ENCODE data around the gene HCFC1. TPM values are rescaled to one million over a fixed set of nuclear protein-coding genes. Genes with fewer than 3 reads are reported as not detected.

The HCFC1 gene
- polyA plus RNA-seq, 2 of the 4 experiments (the other 2 are of a cell fraction) = 4.4 to 33.3 TPM

DNA sequence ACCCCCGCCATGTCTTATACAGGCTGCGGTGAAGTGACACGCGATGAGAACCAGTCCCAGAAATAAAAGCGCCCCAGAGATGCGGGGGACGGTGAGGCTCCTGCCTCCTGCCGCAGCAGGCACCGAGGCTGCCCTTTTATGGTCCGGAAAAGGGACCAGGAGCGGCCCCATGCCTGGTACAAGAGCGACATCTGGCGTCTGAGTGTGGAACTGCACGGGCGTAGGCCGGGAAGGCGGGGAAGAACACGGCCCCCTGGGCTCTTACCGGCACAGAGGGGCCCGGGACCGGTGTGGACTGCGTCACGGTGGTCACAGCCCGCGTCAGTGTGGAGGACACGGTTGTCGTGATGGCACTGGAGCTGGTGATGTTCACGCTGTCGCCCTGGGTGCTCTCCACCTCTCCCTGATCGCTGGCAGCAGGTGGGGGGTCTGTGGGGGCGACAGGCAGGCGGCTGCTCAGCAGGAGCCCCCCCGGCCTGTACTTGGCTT is 18.2 kb downstream of the HCFC1 start:
- TF ChIP-seq RAD21 (conservative IDR thresholded peaks at IDR 0.05 in 1 of 2, IDR thresholded peaks at IDR 0.05 in 1 of 2) = peak; percentile 65 to 75
- TF ChIP-seq CHD2 (IDR thresholded peaks at IDR 0.05; ENCODE audit: low read length, partially characterized antibody) = no peak
- peak; percentile 39; the same call in 2 of the 3 replicates for TF ChIP-seq SMC3 (IDR thresholded peaks at IDR 0.05)
- no peak for TF ChIP-seq GATA3 (IDR thresholded peaks at IDR 0.05; ENCODE audit: borderline replicate concordance)
- TF ChIP-seq, protein P1, sequence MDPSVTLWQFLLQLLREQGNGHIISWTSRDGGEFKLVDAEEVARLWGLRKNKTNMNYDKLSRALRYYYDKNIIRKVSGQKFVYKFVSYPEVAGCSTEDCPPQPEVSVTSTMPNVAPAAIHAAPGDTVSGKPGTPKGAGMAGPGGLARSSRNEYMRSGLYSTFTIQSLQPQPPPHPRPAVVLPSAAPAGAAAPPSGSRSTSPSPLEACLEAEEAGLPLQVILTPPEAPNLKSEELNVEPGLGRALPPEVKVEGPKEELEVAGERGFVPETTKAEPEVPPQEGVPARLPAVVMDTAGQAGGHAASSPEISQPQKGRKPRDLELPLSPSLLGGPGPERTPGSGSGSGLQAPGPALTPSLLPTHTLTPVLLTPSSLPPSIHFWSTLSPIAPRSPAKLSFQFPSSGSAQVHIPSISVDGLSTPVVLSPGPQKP (IDR thresholded peaks at IDR 0.05; ENCODE audit: low read depth, low read length) = no peak
- no peak for TF ChIP-seq ZNF302 (CRISPR knock-in tag; IDR thresholded peaks at IDR 0.05)
- peak in 1 of 2 experiments; percentile 15; a peak in 1 of 5 replicates for TF ChIP-seq JUN (IDR thresholded peaks at IDR 0.05)
- TF ChIP-seq, protein P2, sequence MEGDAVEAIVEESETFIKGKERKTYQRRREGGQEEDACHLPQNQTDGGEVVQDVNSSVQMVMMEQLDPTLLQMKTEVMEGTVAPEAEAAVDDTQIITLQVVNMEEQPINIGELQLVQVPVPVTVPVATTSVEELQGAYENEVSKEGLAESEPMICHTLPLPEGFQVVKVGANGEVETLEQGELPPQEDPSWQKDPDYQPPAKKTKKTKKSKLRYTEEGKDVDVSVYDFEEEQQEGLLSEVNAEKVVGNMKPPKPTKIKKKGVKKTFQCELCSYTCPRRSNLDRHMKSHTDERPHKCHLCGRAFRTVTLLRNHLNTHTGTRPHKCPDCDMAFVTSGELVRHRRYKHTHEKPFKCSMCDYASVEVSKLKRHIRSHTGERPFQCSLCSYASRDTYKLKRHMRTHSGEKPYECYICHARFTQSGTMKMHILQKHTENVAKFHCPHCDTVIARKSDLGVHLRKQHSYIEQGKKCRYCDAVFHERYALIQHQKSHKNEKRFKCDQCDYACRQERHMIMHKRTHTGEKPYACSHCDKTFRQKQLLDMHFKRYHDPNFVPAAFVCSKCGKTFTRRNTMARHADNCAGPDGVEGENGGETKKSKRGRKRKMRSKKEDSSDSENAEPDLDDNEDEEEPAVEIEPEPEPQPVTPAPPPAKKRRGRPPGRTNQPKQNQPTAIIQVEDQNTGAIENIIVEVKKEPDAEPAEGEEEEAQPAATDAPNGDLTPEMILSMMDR (IDR thresholded peaks at IDR 0.05) = peak; percentile 70
- DNase-seq (ENCODE audit: low read depth in 1 of 2, low spot score in 1 of 2) (peak; percentile 58 to 68), FAIRE-seq (no peak), ATAC-seq (peak; percentile 38 to 74)
- 30% methylated on average over 4 of the region's 33 CpGs for WGBS (ENCODE audit: missing lambda C conversion rate)
- no peak overlapping the region for H3K4me2 ChIP-seq
- no peaks in the 10 kb centered on the region for H3K9me3 ChIP-seq
- ChIA-PET POLR2A (no interaction called here), CTCF (interaction anchor here (0.5 to 17.9 kb wide), 15 partner anchors 9 to 306 kb away, joined by 3 to 363 read pairs (median 5); partner anchors contain the start of genes ARHGAP4, HCFC1, NAA10 and PLXNB3)
- H3K4me1 ChIP-seq = 0 out of 3 replicates have a peak, but pooled peaks cover 4% of the 10 kb centered on the region
- H3K27ac ChIP-seq = peak overlapping the region in 1 of 2 experiments; percentile 74; a peak in 2 of 6 replicates
- H3K4me3 ChIP-seq = no peak overlapping the region

DNA sequence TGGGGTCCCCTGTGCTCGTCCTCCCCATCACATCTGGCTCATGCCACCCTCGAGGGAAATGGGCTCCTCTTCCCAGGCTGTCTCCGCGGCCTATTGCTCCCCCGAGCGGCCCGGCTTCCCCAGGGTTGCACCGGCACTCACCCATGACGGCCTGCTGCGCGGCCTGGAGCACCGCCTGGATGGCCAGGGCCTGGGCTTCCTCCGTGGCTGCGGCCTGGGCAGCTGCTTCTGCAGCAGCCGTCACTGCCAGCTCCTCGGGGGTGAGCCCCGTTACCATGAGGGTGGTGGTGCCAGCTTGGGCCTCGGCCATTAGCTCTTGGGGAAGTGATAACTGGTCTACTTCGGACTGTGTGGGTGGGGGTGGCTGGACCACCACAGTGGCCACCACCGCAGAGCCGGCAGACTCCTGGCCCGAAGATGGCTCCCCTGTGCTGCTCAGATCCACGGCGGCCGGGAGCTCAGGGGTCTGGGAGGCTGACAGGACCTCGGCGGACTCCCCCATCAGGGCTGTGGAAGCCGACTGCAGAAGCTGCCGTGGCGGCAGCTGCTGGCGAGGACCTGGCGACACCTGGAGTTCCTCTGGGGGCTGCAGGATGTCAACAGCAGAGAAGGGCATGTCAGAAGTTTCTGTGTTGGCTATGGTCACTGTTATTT is 19.1 kb downstream of the HCFC1 start:
- 93% methylated on average over 3 of the region's 32 CpGs for WGBS (ENCODE audit: missing lambda C conversion rate)
- Histone ChIP-seq H3K9me3 (no peaks in the 10 kb centered on the region), H3K4me3 (no peak overlapping the region), H3K27ac (peak overlapping the region in 1 of 2 experiments; percentile 74; a peak in 1 of 6 replicates), H3K4me1 (peaks cover 5% of the 10 kb centered on the region; the same call in 1 of the 3 replicates), H3K4me2 (no peak overlapping the region)
- ATAC-seq = no peak
- TF ChIP-seq TFCP2L1 (CRISPR knock-in tag; IDR thresholded peaks at IDR 0.05) = no peak
- TF ChIP-seq JUNB (IDR thresholded peaks at IDR 0.05) = no peak
- TF ChIP-seq EHF (CRISPR knock-in tag; IDR thresholded peaks at IDR 0.05) = no peak
- TF ChIP-seq, protein P3, sequence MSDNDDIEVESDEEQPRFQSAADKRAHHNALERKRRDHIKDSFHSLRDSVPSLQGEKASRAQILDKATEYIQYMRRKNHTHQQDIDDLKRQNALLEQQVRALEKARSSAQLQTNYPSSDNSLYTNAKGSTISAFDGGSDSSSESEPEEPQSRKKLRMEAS (IDR thresholded peaks at IDR 0.05) = no peak
- TF ChIP-seq ZSCAN20 (CRISPR knock-in tag; IDR thresholded peaks at IDR 0.05) = no peak
- TF ChIP-seq, protein P4, sequence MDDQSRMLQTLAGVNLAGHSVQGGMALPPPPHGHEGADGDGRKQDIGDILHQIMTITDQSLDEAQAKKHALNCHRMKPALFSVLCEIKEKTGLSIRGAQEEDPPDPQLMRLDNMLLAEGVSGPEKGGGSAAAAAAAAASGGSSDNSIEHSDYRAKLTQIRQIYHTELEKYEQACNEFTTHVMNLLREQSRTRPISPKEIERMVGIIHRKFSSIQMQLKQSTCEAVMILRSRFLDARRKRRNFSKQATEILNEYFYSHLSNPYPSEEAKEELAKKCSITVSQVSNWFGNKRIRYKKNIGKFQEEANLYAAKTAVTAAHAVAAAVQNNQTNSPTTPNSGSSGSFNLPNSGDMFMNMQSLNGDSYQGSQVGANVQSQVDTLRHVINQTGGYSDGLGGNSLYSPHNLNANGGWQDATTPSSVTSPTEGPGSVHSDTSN (IDR thresholded peaks at IDR 0.05) = no peak
- TF ChIP-seq NFE2L2 (conservative IDR thresholded peaks at IDR 0.05; ENCODE audit: low read length) = no peak
- TF ChIP-seq, protein P5, sequence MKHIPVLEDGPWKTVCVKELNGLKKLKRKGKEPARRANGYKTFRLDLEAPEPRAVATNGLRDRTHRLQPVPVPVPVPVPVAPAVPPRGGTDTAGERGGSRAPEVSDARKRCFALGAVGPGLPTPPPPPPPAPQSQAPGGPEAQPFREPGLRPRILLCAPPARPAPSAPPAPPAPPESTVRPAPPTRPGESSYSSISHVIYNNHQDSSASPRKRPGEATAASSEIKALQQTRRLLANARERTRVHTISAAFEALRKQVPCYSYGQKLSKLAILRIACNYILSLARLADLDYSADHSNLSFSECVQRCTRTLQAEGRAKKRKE (CRISPR knock-in tag; IDR thresholded peaks at IDR 0.05; ENCODE audit: low read depth) = no peak
- TF ChIP-seq ZNF302 (CRISPR knock-in tag; IDR thresholded peaks at IDR 0.05) = no peak
- TF ChIP-seq GATA3 (IDR thresholded peaks at IDR 0.05; ENCODE audit: borderline replicate concordance) = no peak
- no peak for DNase-seq (ENCODE audit: low read depth in 1 of 2, low spot score in 1 of 2)
- ChIA-PET POLR2A (no interaction called here), CTCF (interaction anchor here (0.5 to 17.9 kb wide), 10 partner anchors 9 to 251 kb away, joined by 3 to 363 read pairs (median 10); partner anchors contain the start of genes ARHGAP4, HCFC1, NAA10 and PLXNB3)
- FAIRE-seq = no peak

Measured in A549 (cell line).